ENCODE data around the gene RYR2.

DNA sequence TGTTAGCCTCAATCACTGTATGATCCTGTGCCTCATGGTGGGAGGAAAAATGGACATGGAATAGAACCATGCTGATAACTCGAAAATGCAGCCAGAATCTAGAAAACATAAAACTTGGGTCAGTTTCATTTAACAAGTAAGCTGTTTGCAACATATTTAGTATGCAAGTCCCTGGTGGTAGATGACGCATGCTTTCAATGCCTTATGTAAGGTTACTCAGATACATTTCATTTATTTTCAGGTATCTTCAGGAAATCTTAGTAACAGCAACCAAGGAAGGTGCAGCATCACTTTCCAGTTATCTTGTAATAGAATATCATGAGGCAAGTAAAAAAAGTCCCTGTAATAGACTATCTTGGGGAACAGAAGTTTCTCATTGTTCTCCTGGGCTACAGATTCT lies 92.9 kb downstream of the RYR2 start:
- TF ChIP-seq CTCF (IDR thresholded peaks at IDR 0.05), result no peak
- no peak for TF ChIP-seq POLR2A (IDR thresholded peaks at IDR 0.05)
